Large intestine (tissue), 3 donors: Measurements from ENCODE around the gene SOWAHA. TPM values are rescaled to one million over a fixed set of nuclear protein-coding genes. Genes with fewer than 3 reads are reported as not detected.
"Not testable (repeated sequence)": the region's sequence is repeated elsewhere in the genome, so short reads cannot be mapped to it uniquely, and the experiment has no call there.

Source experiments
- DNase-seq, 2 donors: peaks; one replicate each; pipeline versions ENCODE4 v3.0.0 to v3.0.0-alpha.2; 2013
- H3K27ac ChIP-seq: one replicate; pipeline ENCODE4 v1.5.1; 2013; ENCODE audit warnings: low read length
- H3K27me3 ChIP-seq: 2 replicates; pipeline ENCODE4 v1.6.1; 2013; ENCODE audit warnings: low read length; ENCODE audit not compliant: control insufficient read depth, insufficient read depth
- H3K36me3 ChIP-seq: 2 replicates; pipeline ENCODE4 v1.6.1; 2013; ENCODE audit warnings: low read length; ENCODE audit not compliant: control insufficient read depth, insufficient read depth
- H3K4me1 ChIP-seq: one replicate; pipeline ENCODE4 v1.6.1; 2013; ENCODE audit warnings: low read length; ENCODE audit not compliant: control insufficient read depth, insufficient read depth
- H3K4me3 ChIP-seq: one replicate; pipeline ENCODE4 v1.5.1; 2013; ENCODE audit warnings: low read length
- H3K9me3 ChIP-seq: one replicate; pipeline ENCODE4 v1.6.1; 2013; ENCODE audit warnings: mild to moderate bottlenecking, low read depth, low read length, moderate library complexity; ENCODE audit not compliant: control insufficient read depth
- WGBS: methylation state at CpG from one replicate; pipeline ENCODE4 v1.1.5; 2013; ENCODE audit warnings: low lambda C conversion rate; ENCODE audit not compliant: insufficient coverage; 5-methylcytosine and 5-hydroxymethylcytosine counted together
- polyA plus RNA-seq: library from polyadenylated mRNA; unstranded; fragments of 120-200 nt; gene quantifications from one replicate; pipeline ENCODE4 v1.2.1, GENCODE V29; 2013

SOWAHA gene
- polyA plus RNA-seq, 1 donor: 54.3 TPM

- no peak overlapping the region for H3K4me3 ChIP-seq
- H3K4me1 ChIP-seq: peaks cover 13% of the 10 kb centered on the region
- no peaks in the 10 kb centered on the region for H3K9me3 ChIP-seq
- no CpG with 5 or more reads among the region's 3 CpGs for WGBS
- H3K36me3 ChIP-seq: no peaks in the 10 kb centered on the region
- no peak for DNase-seq
- H3K27me3 ChIP-seq: no peaks in the 10 kb centered on the region
- H3K27ac ChIP-seq: no peak overlapping the region
These were observed 40.2 kb downstream of the SOWAHA start for GRCh38 chr5:132853323-132853722.

DNA sequence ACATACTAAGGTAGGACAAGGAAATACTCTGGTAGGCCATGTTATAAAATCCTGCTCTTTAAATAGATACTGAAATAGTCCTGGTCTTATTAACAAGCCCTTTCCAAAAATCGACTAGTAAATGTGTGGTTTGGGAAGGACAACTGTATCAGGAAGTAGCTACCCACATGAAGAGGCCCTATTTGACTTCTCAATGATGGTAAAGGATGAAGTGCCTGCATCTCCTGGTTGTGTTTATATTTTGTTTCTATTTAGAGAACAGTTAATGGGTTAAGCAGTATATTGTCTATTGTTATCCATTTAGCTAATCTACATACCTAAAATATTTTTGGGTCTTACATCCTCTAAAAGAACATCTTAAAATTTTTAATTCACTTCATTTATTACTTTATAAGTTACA lies 40.7 kb downstream of the SOWAHA start:
- Histone ChIP-seq H3K4me3 (no peak overlapping the region), H3K36me3 (no peaks in the 10 kb centered on the region), H3K4me1 (peaks cover 13% of the 10 kb centered on the region), H3K9me3 (no peaks in the 10 kb centered on the region), H3K27me3 (no peaks in the 10 kb centered on the region), H3K27ac (no peak overlapping the region)
- WGBS: no CpG with 5 or more reads among the region's 1 CpG
- DNase-seq: no peak

GRCh38 chr5:132854301-132854700 lies 41.2 kb downstream of the SOWAHA start:
- H3K36me3 ChIP-seq: no peaks in the 10 kb centered on the region
- WGBS: no CpG with 5 or more reads among the region's 3 CpGs
- H3K27me3 ChIP-seq: no peaks in the 10 kb centered on the region
- no peak overlapping the region for H3K4me3 ChIP-seq
- H3K4me1 ChIP-seq: peaks cover 9% of the 10 kb centered on the region
- peak in 1 of 2 donors; percentile 50 for DNase-seq
- no peaks in the 10 kb centered on the region for H3K9me3 ChIP-seq
- no peak overlapping the region for H3K27ac ChIP-seq

GRCh38 chr5:132854992-132855391 lies 41.9 kb downstream of the SOWAHA start:
- not testable (repeated sequence) for H3K9me3 ChIP-seq, DNase-seq, H3K36me3 ChIP-seq, H3K4me3 ChIP-seq, H3K4me1 ChIP-seq, H3K27me3 ChIP-seq, H3K27ac ChIP-seq
- no CpG with 5 or more reads among the region's 5 CpGs for WGBS

DNA sequence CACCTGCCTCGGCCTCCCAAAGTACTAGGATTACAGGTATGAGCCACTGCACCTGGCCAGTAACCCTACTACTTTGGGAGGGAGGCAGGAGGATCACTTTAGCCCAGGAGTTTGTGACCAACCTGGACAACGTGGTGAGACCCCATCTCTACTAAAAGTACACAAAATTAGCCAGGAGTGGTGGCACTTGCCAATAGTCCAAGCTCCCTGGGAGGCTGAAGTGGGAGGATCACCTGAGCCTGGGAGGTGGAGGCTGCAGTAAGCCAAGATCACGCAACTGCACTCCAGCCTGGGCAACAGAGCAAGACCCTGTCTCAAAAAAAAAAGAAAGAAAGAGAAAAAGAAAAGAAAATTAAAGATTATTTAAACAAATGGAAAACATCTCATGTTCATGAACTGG lies 42.9 kb downstream of the SOWAHA start:
- Histone ChIP-seq H3K4me3 (no peak overlapping the region), H3K27ac (no peak overlapping the region), H3K9me3 (no peaks in the 10 kb centered on the region), H3K4me1 (no peaks in the 10 kb centered on the region), H3K36me3 (no peaks in the 10 kb centered on the region), H3K27me3 (no peaks in the 10 kb centered on the region)
- WGBS: no CpG with 5 or more reads among the region's 3 CpGs
- no peak for DNase-seq

GRCh38 chr5:132859889-132860437 lies 46.9 kb downstream of the SOWAHA start:
- Histone ChIP-seq H3K27me3 (no peaks in the 10 kb centered on the region), H3K4me3 (no peak overlapping the region), H3K36me3 (no peaks in the 10 kb centered on the region), H3K27ac (no peak overlapping the region), H3K9me3 (no peaks in the 10 kb centered on the region), H3K4me1 (peaks cover 3% of the 10 kb centered on the region)
- 100% methylated on average over 1 of the region's 2 CpGs for whole genome bisulfite sequencing
- DNase-seq: no peak

DNA sequence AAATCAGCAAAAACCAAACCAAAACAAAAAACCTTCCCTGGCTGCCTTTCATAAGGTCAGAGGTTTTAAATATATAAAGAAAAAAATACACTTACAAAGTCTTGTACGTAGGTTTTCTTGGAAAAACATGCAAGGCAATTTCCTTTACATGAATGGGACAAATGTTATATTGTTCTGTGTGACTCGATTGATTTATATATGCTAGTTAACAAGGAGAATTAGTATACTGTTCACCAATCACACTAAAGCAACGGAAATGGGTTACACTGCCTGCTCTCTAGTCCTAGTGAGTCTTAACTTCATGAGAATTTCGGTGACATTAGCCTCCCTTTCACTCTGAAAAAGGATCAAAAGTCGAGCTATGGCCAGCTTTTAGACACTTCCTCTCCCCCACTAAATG lies 47.6 kb downstream of the SOWAHA start:
- no CpG with 5 or more reads among the region's 5 CpGs for WGBS
- Histone ChIP-seq H3K27me3 (no peaks in the 10 kb centered on the region), H3K27ac (no peak overlapping the region), H3K4me1 (peaks cover 6% of the 10 kb centered on the region), H3K9me3 (no peaks in the 10 kb centered on the region), H3K4me3 (no peak overlapping the region), H3K36me3 (no peaks in the 10 kb centered on the region)
- no peak for DNase-seq

DNA sequence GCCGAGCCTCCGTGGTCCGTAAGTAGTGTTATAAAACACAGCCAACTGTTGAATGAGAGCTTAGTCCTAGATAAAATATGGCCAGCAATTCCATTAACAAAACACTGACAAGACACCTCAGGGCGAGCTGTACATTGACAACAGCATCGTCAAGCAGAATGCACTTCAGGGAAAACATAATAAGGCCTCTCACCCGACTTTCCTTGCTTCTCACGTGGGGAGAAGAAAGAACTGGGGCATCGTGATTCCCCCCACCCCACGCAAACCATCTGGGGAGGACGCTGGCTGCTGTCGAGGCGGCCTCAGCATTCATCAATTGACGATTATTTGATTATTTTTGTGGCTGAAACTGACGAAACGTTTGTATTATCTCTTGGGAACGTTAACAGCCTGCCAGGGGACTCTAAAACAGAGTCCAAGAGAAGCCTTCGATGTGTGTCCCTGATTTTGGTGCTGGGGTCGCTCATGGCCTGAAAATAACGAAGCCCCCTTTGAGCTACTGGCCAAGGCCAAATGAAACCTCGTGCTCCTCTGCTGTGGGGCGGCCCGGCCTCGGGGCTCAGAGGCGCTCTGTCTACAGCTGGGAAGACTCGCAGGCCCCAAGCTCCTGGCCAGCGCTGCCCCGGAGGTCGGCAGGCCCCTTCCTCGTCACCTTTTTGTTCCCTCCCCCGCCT lies 52.7 kb downstream of the SOWAHA start:
- WGBS: no CpG with 5 or more reads among the region's 30 CpGs
- no peak for DNase-seq
- Histone ChIP-seq H3K9me3 (no peaks in the 10 kb centered on the region), H3K4me3 (peak overlapping the region; percentile 95), H3K27ac (peak overlapping the region; percentile 95), H3K27me3 (no peaks in the 10 kb centered on the region), H3K4me1 (peaks cover 16% of the 10 kb centered on the region), H3K36me3 (peaks cover 26% of the 10 kb centered on the region)

Other genes starting within 250 kb of the SOWAHA start
- 0.07 TPM for gene IL13, start 155.1 kb upstream of the SOWAHA start, polyA plus RNA-seq
- not detected for gene IL4, start 139.3 kb upstream of the SOWAHA start, polyA plus RNA-seq
- gene KIF3A, start 75.8 kb upstream of the SOWAHA start, polyA plus RNA-seq: 9.1 TPM
- 10.1 TPM for gene CCNI2, start 65.9 kb upstream of the SOWAHA start, polyA plus RNA-seq
- 44.0 TPM for gene SEPTIN8, start 36.1 kb upstream of the SOWAHA start, polyA plus RNA-seq
- gene SHROOM1, start 17.3 kb downstream of the SOWAHA start, polyA plus RNA-seq: 15.9 TPM
- gene GDF9, start 53.2 kb downstream of the SOWAHA start, polyA plus RNA-seq: 0.51 TPM
- gene UQCRQ, start 53.3 kb downstream of the SOWAHA start, polyA plus RNA-seq: 258 TPM
- gene LEAP2, start 60.4 kb downstream of the SOWAHA start, polyA plus RNA-seq: 12.3 TPM
- gene AFF4, start 150.3 kb downstream of the SOWAHA start, polyA plus RNA-seq: 49.1 TPM
- gene ZCCHC10, start 213.2 kb downstream of the SOWAHA start, polyA plus RNA-seq: 25.3 TPM
- 68.3 TPM for gene HSPA4, start 238.7 kb downstream of the SOWAHA start, polyA plus RNA-seq